Measurements from ENCODE around the gene TTLL11.

GRCh38 chr9:121987314-121987713, 105.8 kb downstream of the TTLL11 start:
- TF ChIP-seq CTCF (conservative IDR thresholded peaks at IDR 0.05; ENCODE audit: low read length) (no peak), EZH2phosphoT487 (IDR thresholded peaks at IDR 0.05; ENCODE audit: borderline replicate concordance) (no peak)

Data from Loucy (cell line).